ENCODE results near the gene MAP3K2. TPM values are rescaled to one million over a fixed set of nuclear protein-coding genes. Genes with fewer than 3 reads are reported as not detected.
"Not testable (repeated sequence)": the region's sequence is repeated elsewhere in the genome, so short reads cannot be mapped to it uniquely, and the experiment has no call there.

Gene MAP3K2
- total RNA-seq, 1 experiment from 2014 or later, result 54.6 TPM

GRCh38 chr2:127356531-127356930 is 31.2 kb downstream of the MAP3K2 start:
- H3K9me3 ChIP-seq (ENCODE audit: low read length), result no peaks in the 10 kb centered on the region
- peaks cover 37% of the 10 kb centered on the region for H4K20me1 ChIP-seq (ENCODE audit: low read length)
- POLR2A ChIA-PET (ENCODE audit: unreplicated experiment), result no interaction called here
- H3K79me2 ChIP-seq (ENCODE audit: low read length), result peaks cover 77% of the 10 kb centered on the region
- DNase-seq (no peak), ATAC-seq (no peak)
- H3K27ac ChIP-seq (ENCODE audit: low read length), result no peak overlapping the region
- TF ChIP-seq EZH2phosphoT487 (IDR thresholded peaks at IDR 0.05; ENCODE audit: borderline replicate concordance, low read length) (no peak), CTCF (conservative IDR thresholded peaks at IDR 0.05; ENCODE audit: low read depth, low read length) (no peak), EZH2 (IDR thresholded peaks at IDR 0.05; ENCODE audit: low read length, unreplicated experiment) (no peak)
- intact Hi-C loops (cut with micrococcal nuclease), result no loop called here
- H3K4me2 ChIP-seq (ENCODE audit: low read length), result no peak overlapping the region
- CTCF ChIA-PET, result no interaction called here
- H3K36me3 ChIP-seq (ENCODE audit: low read depth, low read length), result no peaks in the 10 kb centered on the region; the same call in 1 of the 2 replicates
- peaks cover 21% of the 10 kb centered on the region for H3K4me1 ChIP-seq (ENCODE audit: insufficient read depth, low read length)
- H3K9me2 ChIP-seq (replicated peaks; ENCODE audit: low read length), result no peaks in the 10 kb centered on the region
- H3K27me3 ChIP-seq (ENCODE audit: low read length), result no peaks in the 10 kb centered on the region
- no peaks in the 10 kb centered on the region for H3F3A ChIP-seq (ENCODE audit: low read length, unreplicated experiment)
- no peak overlapping the region for H3K9ac ChIP-seq (ENCODE audit: low read length)
- no peak overlapping the region for H2AFZ ChIP-seq (ENCODE audit: low read length)
- no TSS peak for BruUV-seq (replicated peaks)
- H3K4me3 ChIP-seq (ENCODE audit: low read length), result no peak overlapping the region

GRCh38 chr2:127355407-127356008 is 32.3 kb downstream of the MAP3K2 start:
- POLR2A ChIA-PET (ENCODE audit: unreplicated experiment), result no interaction called here
- intact Hi-C loops (cut with micrococcal nuclease), result no loop called here
- H3K9me2 ChIP-seq (replicated peaks; ENCODE audit: low read length), result no peaks in the 10 kb centered on the region
- peaks cover 19% of the 10 kb centered on the region for H3K4me1 ChIP-seq (ENCODE audit: insufficient read depth, low read length)
- H3K36me3 ChIP-seq (ENCODE audit: low read depth, low read length), result no peaks in the 10 kb centered on the region; the same call in 1 of the 2 replicates
- H2AFZ ChIP-seq (ENCODE audit: low read length), result no peak overlapping the region
- no peaks in the 10 kb centered on the region for H3K9me3 ChIP-seq (ENCODE audit: low read length)
- H4K20me1 ChIP-seq (ENCODE audit: low read length), result peaks cover 34% of the 10 kb centered on the region
- CTCF ChIA-PET, result no interaction called here
- peaks cover 78% of the 10 kb centered on the region for H3K79me2 ChIP-seq (ENCODE audit: low read length)
- H3K9ac ChIP-seq (ENCODE audit: low read length), result no peak overlapping the region
- DNase-seq, result peak; percentile 64
- H3K27me3 ChIP-seq (ENCODE audit: low read length), result no peaks in the 10 kb centered on the region
- TF ChIP-seq EZH2phosphoT487 (IDR thresholded peaks at IDR 0.05; ENCODE audit: borderline replicate concordance, low read length), result no peak
- TF ChIP-seq CTCF (conservative IDR thresholded peaks at IDR 0.05; ENCODE audit: low read depth, low read length), result peak; percentile 90
- no peaks in the 10 kb centered on the region for H3F3A ChIP-seq (ENCODE audit: low read length, unreplicated experiment)
- no peak overlapping the region for H3K4me3 ChIP-seq (ENCODE audit: low read length)
- no peak; the same call in 1 of the 2 replicates for ATAC-seq
- BruUV-seq (replicated peaks), result no TSS peak
- H3K27ac ChIP-seq (ENCODE audit: low read length), result no peak overlapping the region
- no peak overlapping the region for H3K4me2 ChIP-seq (ENCODE audit: low read length)

GRCh38 chr2:127353873-127354676 is 33.7 kb downstream of the MAP3K2 start:
- H3K27me3 ChIP-seq (ENCODE audit: low read length); H3K9ac ChIP-seq (ENCODE audit: low read length); H3K27ac ChIP-seq (ENCODE audit: low read length); CTCF ChIA-PET; H3K9me2 ChIP-seq (replicated peaks; ENCODE audit: low read length); H3K9me3 ChIP-seq (ENCODE audit: low read length); H3K4me2 ChIP-seq (ENCODE audit: low read length); H2AFZ ChIP-seq (ENCODE audit: low read length); POLR2A ChIA-PET (ENCODE audit: unreplicated experiment); ATAC-seq; H3K4me3 ChIP-seq (ENCODE audit: low read length); DNase-seq; intact Hi-C loops (cut with micrococcal nuclease); BruUV-seq (replicated peaks); H3K36me3 ChIP-seq (ENCODE audit: low read depth, low read length); H3F3A ChIP-seq (ENCODE audit: low read length, unreplicated experiment): not testable (repeated sequence)
- Histone ChIP-seq H3K4me1 (ENCODE audit: insufficient read depth, low read length) (peaks cover 19% of the 10 kb centered on the region), H4K20me1 (ENCODE audit: low read length) (peaks cover 30% of the 10 kb centered on the region), H3K79me2 (ENCODE audit: low read length) (peaks cover 78% of the 10 kb centered on the region)

GRCh38 chr2:127353223-127353622 is 34.6 kb downstream of the MAP3K2 start:
- H3K9me2 ChIP-seq (replicated peaks; ENCODE audit: low read length); CTCF ChIA-PET; POLR2A ChIA-PET (ENCODE audit: unreplicated experiment); H3K36me3 ChIP-seq (ENCODE audit: low read depth, low read length); intact Hi-C loops (cut with micrococcal nuclease); DNase-seq; H3K27ac ChIP-seq (ENCODE audit: low read length); H3K4me3 ChIP-seq (ENCODE audit: low read length); BruUV-seq (replicated peaks); H3K4me2 ChIP-seq (ENCODE audit: low read length); ATAC-seq; H3F3A ChIP-seq (ENCODE audit: low read length, unreplicated experiment); H3K9me3 ChIP-seq (ENCODE audit: low read length); H3K9ac ChIP-seq (ENCODE audit: low read length); H2AFZ ChIP-seq (ENCODE audit: low read length); H3K27me3 ChIP-seq (ENCODE audit: low read length): not testable (repeated sequence)
- Histone ChIP-seq H3K4me1 (ENCODE audit: insufficient read depth, low read length) (peaks cover 15% of the 10 kb centered on the region), H3K79me2 (ENCODE audit: low read length) (peaks cover 84% of the 10 kb centered on the region), H4K20me1 (ENCODE audit: low read length) (peaks cover 29% of the 10 kb centered on the region)

All from PC-3 (cell line).